Cardiac muscle cell (in vitro differentiated cells and primary cell): Measurements from ENCODE around the gene PLIN1. TPM values are rescaled to one million over a fixed set of nuclear protein-coding genes. Genes with fewer than 3 reads are reported as not detected.
A peak's percentile ranks its signal among the peaks of the same experiment; 100 is the strongest.

Experiments
- DNase-seq, 2 donors: peaks; one replicate each; pipeline versions ENCODE4 v3.0.0 to v3.0.0-alpha.2; 2010 to 2017; ENCODE audit warnings: low read depth in 1 of 2, low spot score in 1 of 2
- H3K27ac ChIP-seq: fragments of 200-600 bp; sonication (generic); 2 replicates; pipeline ENCODE4 v1.5.1; 2016
- H3K27me3 ChIP-seq: fragments of 200-600 bp; sonication (generic); 2 replicates; pipeline ENCODE4 v1.6.0; 2016; ENCODE audit warnings: control low read depth
- H3K36me3 ChIP-seq: fragments of 200-600 bp; sonication (generic); 2 replicates; pipeline ENCODE4 v1.5.1; 2016; ENCODE audit warnings: control low read depth
- H3K4me1 ChIP-seq: fragments of 200-600 bp; sonication (generic); 2 replicates; pipeline ENCODE4 v1.8.1; 2017; ENCODE audit warnings: low read depth, mild to moderate bottlenecking, mixed run types
- H3K4me3 ChIP-seq: fragments of 200-600 bp; sonication (generic); 2 replicates; pipeline ENCODE4 v1.5.1; 2016; ENCODE audit warnings: mild to moderate bottlenecking
- H3K9me3 ChIP-seq: fragments of 200-600 bp; sonication (generic); 2 replicates; pipeline ENCODE4 v1.5.1; 2017; ENCODE audit warnings: low read depth, mild to moderate bottlenecking, control low read depth
- polyA plus RNA-seq: library from polyadenylated mRNA; unstranded; fragments of >200 nt; fragmentation: Nextera tagmentation; extraction: Ambion mirVana; gene quantifications from 2 replicates; pipeline ENCODE4 v1.2.1, GENCODE V29; 2016
- total RNA-seq: library from RNA; depleted of rRNA; stranded (reverse); fragments of >200 nt; gene quantifications from 2 replicates; pipeline ENCODE4 v1.2.3, GENCODE V29; 2016
- TF ChIP-seq, protein P1 (sequence below): IDR thresholded peaks from 2 replicates; pipeline ENCODE4 v1.5.1; 2012; ENCODE audit warnings: low read depth, mild to moderate bottlenecking, low read length

The PLIN1 gene
- total and polyA plus RNA-seq, 2 experiments from 2014 or later: 0.09 to 0.57 TPM

DNA sequence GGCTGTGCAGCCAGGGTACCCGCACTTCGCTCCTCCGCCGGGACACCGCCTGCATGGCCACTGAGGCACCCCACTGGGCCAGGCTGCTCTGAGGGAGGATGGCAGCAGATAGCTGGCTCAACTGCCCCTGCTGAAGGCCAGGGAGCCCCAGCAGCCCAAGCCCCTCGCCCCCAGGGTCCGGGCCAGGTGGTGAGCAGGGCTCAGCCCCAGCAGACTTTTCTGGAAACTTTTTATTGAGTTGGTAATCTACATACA, 11.5 kb downstream of the PLIN1 start:
- Histone ChIP-seq H3K27me3 (no peaks in the 10 kb centered on the region), H3K4me1 (no peaks in the 10 kb centered on the region), H3K36me3 (no peaks in the 10 kb centered on the region), H3K9me3 (no peaks in the 10 kb centered on the region), H3K27ac (no peak overlapping the region), H3K4me3 (no peak overlapping the region)
- TF ChIP-seq, protein P1, sequence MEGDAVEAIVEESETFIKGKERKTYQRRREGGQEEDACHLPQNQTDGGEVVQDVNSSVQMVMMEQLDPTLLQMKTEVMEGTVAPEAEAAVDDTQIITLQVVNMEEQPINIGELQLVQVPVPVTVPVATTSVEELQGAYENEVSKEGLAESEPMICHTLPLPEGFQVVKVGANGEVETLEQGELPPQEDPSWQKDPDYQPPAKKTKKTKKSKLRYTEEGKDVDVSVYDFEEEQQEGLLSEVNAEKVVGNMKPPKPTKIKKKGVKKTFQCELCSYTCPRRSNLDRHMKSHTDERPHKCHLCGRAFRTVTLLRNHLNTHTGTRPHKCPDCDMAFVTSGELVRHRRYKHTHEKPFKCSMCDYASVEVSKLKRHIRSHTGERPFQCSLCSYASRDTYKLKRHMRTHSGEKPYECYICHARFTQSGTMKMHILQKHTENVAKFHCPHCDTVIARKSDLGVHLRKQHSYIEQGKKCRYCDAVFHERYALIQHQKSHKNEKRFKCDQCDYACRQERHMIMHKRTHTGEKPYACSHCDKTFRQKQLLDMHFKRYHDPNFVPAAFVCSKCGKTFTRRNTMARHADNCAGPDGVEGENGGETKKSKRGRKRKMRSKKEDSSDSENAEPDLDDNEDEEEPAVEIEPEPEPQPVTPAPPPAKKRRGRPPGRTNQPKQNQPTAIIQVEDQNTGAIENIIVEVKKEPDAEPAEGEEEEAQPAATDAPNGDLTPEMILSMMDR: no peak
- DNase-seq: no peak

DNA sequence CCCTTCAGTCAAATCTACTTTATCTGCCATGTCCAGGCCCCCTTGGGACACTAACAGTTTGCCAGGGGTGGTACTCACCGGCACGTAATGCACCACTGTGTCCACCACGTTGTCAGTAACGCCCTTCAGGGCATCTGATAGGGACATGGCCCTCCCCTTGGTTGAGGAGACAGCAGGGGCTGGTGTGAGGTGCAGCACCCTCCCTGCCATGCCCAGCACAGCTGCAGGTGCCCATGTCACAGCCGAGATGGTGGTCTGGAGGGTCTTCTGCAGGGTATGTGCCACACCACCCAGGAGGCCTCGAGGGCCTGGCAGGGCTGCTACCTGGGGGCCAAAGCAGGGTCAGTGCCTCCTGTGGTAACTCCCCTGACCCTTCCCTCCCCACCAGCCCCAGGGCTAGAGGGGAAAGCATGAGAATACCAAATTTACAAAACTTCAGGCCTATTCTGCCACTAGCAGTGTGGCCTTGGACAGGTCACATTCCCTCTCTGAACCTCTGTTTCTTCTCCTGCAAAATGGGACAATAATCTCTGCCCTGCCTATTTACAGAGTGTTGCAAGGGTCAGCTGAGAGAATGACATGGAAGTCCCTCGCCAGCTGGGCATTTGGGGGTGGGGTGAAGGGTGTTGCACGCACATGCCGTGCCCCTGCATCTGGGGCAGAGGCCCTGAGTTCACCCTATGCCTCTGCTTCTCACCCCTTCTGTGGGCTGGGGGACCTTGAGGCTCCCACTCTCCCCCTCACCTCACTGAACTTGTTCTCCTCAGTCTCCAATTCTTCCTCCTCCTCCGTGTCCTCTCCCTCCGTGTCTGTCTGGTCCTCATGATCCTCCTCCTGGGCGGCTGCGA, 12.1 kb downstream of the PLIN1 start:
- Histone ChIP-seq H3K27me3 (no peaks in the 10 kb centered on the region), H3K4me1 (no peaks in the 10 kb centered on the region), H3K4me3 (no peak overlapping the region), H3K36me3 (no peaks in the 10 kb centered on the region), H3K9me3 (no peaks in the 10 kb centered on the region), H3K27ac (no peak overlapping the region)
- DNase-seq: no peak
- TF ChIP-seq, protein P1: no peak

DNA sequence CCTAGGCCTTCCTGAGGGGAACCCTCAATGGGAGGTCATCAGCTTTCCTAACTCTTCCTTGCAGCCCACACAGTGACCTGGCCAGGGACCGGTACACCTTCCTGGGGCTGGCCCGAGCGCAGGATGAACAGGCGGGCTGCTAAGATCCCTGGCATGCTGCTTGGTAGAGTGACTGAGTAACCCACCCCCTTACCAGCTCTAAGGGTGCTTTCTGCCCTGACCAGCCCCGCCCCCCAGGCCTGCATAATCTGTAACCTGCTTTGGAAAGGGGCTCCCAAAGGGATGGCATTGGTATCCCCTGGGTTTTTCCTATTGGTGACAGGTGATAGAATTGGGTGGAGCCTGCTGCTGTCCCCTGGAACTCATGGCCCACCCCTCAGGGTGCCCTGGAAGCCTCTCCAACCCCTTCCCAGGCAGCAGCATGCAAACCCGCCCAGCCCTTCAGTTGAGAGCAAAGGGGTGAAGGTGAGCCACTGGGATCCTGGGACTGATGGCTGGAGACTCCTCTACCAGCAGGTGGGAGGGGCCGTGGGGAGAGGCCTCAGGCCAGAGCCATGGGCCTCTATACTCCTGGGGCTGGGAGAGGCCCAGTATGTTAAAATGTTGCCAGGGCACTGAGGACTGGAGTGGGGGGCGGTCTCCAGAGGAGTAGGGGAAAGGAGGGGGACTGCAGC, 12.8 kb downstream of the PLIN1 start:
- H3K27ac ChIP-seq: peak overlapping the region; percentile 8
- H3K4me3 ChIP-seq: no peak overlapping the region
- peak in 1 of 2 donors; percentile 29 for DNase-seq
- H3K4me1 ChIP-seq: no peaks in the 10 kb centered on the region
- H3K36me3 ChIP-seq: no peaks in the 10 kb centered on the region
- H3K27me3 ChIP-seq: no peaks in the 10 kb centered on the region
- TF ChIP-seq, protein P1: no peak
- no peaks in the 10 kb centered on the region for H3K9me3 ChIP-seq

DNA sequence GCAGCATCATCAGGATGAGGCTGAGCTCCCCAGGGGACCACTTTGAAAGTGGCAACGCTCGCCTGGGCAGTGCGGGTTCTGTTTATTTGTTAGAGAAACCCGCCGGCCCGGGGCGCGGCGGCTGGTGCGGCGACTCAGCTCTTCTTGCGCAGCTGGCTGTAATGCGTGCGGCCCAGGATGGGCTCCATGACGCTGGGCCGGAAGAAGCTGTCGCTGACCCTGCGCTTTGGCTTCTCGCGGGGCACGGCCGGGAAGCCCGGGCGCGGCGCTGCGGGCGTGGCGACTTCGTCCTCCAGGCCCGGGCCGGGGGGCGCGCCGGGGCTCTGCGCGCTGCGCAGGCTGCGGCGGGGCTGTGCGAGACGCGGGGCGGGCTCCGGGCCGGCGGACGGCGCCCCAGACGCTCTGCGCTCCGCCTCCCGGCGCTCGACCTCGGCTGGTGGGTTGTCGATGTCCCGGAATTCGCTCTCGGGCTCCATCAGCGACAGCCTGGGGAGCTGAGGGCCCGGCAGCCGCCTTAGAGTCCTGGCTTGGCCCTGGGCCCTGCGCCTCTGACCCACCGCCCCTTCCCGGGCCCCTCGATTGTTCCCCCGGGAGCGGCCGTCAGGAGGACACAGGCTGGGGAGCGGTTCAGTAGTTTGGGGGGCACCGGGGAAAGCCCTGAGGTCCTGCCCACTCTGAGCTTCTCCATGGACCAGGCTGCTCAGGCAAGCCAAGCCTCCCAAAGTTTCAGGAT, 13.6 kb downstream of the PLIN1 start:
- no peaks in the 10 kb centered on the region for H3K4me1 ChIP-seq
- TF ChIP-seq, protein P1: no peak
- no peaks in the 10 kb centered on the region for H3K27me3 ChIP-seq
- H3K36me3 ChIP-seq: no peaks in the 10 kb centered on the region
- peak; percentile 73 to 74 for DNase-seq
- peak overlapping the region; percentile 8 for H3K27ac ChIP-seq
- H3K4me3 ChIP-seq: peak overlapping the region; percentile 8
- no peaks in the 10 kb centered on the region for H3K9me3 ChIP-seq

DNA sequence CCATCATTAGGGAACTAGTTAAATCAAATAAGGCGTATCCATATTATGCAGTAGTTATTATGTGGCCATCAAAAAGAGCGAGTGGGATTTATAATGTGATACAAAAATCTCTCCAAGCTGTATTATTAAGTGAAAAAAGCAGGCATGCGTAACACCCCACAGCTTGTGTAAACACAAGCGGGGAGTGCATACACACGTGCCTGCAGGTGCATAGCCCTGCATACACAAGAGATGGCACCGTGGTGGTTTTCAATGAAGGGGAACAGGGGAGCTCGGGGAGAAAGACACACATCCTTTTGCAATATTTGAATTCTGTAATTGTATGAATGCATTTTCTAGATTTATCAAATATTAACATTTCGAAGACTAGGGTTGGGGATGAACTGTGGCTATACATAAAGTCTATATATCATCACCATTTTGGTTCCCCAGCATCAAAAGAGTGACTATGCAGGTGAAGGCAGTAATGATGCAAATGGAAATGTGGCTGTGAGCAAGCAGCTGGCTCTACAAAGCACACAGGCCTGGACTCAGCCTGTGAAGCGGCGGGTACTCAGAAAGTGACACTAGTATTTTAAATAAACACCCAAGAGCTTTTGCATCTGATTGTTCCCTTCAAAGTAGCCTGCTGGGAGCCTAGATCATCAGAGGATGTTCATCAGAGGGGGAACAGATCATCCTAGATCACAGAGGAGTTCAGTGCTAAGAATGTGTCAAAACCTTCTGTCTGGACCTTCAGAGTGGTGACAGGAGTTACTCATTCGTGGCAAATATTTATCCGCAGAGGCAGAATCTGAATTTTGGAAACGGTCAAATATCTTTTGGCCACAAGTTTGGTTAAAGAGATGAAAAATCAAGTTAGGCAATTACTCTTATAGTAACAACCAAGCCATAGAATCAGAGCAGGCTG, 14.5 kb downstream of the PLIN1 start:
- H3K9me3 ChIP-seq: no peaks in the 10 kb centered on the region
- no peaks in the 10 kb centered on the region for H3K4me1 ChIP-seq
- H3K27ac ChIP-seq: no peak overlapping the region
- no peak for DNase-seq
- TF ChIP-seq, protein P1: no peak
- H3K27me3 ChIP-seq: no peaks in the 10 kb centered on the region
- no peaks in the 10 kb centered on the region for H3K36me3 ChIP-seq
- H3K4me3 ChIP-seq: no peak overlapping the region
